Mammary epithelial cell (primary cell): Measurements from ENCODE around the gene INPP5F.

Experiments
- EZH2 ChIP-seq: IDR thresholded peaks from 2 replicates; pipeline ENCODE4 v1.6.1; 2012; ENCODE audit warnings: low read length, inconsistent platforms, borderline replicate concordance
- TF ChIP-seq, protein P1 (sequence below), 2 donors: IDR thresholded peaks in 1 of 2; conservative IDR thresholded peaks in 1 of 2; 2 replicates each; pipeline ENCODE4 v1.5.1; 2011 to 2012; ENCODE audit warnings: inconsistent platforms in 2 of 2, low read length in 2 of 2, mild to moderate bottlenecking in 2 of 2, control low read depth in 1 of 2, low read depth in 1 of 2; ENCODE audit not compliant: insufficient read depth in 1 of 2; ENCODE audit errors: extremely low read depth in 1 of 2

DNA sequence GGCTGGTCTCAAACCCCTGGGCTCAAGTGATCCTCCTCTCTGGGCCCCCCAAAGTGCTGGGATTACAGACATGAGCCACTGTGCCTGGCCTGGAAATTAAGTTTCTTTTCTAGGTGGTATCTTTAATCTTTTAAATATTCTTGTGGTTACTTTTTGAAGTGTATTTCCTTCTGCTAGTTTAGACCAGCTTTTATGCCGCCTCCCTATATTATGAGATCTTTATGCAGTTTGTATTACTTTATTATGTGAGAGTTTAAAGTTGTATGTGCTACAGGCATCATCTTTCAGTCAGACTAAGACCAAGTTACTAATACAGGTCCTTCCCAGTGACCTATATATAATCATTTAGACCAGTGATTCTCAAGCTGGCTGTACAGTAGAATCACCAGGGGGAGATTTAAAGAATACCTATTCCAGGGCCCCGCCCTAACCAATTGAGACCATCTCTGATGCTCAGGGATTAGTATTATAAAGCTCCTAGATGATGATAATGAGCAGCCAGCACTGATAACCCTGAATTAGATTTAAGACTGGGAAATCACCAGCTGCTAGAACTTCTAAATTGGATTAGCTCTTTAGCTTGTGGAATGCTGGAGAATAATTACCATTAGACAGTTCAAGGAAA lies 11.3 kb downstream of the INPP5F start:
- TF ChIP-seq, protein P1, sequence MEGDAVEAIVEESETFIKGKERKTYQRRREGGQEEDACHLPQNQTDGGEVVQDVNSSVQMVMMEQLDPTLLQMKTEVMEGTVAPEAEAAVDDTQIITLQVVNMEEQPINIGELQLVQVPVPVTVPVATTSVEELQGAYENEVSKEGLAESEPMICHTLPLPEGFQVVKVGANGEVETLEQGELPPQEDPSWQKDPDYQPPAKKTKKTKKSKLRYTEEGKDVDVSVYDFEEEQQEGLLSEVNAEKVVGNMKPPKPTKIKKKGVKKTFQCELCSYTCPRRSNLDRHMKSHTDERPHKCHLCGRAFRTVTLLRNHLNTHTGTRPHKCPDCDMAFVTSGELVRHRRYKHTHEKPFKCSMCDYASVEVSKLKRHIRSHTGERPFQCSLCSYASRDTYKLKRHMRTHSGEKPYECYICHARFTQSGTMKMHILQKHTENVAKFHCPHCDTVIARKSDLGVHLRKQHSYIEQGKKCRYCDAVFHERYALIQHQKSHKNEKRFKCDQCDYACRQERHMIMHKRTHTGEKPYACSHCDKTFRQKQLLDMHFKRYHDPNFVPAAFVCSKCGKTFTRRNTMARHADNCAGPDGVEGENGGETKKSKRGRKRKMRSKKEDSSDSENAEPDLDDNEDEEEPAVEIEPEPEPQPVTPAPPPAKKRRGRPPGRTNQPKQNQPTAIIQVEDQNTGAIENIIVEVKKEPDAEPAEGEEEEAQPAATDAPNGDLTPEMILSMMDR (conservative IDR thresholded peaks at IDR 0.05 in 1 of 2, IDR thresholded peaks at IDR 0.05 in 1 of 2; ENCODE audit: extremely low read depth in 1 of 2, insufficient read depth in 1 of 2, low read depth in 1 of 2, low read length in 2 of 2): no peak
- TF ChIP-seq EZH2: no peak
